ENCODE measurements around the gene URM1. TPM values are rescaled to one million over a fixed set of nuclear protein-coding genes. Genes with fewer than 3 reads are reported as not detected.

URM1 gene
- total RNA-seq, 1 donor from 2014 or later: 62.6 TPM

DNA sequence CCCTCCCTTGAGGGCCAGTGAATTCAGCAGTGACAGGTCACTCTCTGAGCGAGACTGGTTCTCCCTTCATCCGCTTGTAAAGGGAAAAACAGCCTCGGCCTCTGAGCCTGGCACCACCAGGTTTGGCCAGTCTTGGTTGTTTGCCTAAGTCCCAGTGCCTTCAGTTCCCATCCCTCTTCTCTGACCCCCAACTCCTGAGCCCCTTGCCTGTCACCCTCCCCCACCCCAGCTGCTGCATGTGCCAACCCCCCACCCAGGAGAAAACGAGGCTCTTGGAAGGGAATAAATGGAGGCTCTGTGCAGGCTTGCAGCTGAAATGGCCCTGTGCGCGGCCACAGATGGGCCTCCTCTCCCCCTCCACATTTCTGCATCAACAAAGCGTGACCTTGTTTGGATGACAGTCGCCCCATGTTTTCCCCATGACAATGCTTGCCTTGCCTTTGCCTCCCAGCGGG lies 3.1 kb downstream of the URM1 start:
- Mint-ChIP-seq H3K36me3 (ENCODE audit: unreplicated experiment) (no peaks in the 10 kb centered on the region), H3K9me3 (ENCODE audit: unreplicated experiment) (peaks cover 7% of the 10 kb centered on the region), H3K4me1 (ENCODE audit: low read depth, unreplicated experiment) (peaks cover 16% of the 10 kb centered on the region), H3K27me3 (ENCODE audit: unreplicated experiment) (peaks cover 12% of the 10 kb centered on the region), H3K27ac (ENCODE audit: unreplicated experiment) (no peak overlapping the region), H3K4me3 (ENCODE audit: unreplicated experiment) (no peak overlapping the region)
- TF ChIP-seq, protein P1, sequence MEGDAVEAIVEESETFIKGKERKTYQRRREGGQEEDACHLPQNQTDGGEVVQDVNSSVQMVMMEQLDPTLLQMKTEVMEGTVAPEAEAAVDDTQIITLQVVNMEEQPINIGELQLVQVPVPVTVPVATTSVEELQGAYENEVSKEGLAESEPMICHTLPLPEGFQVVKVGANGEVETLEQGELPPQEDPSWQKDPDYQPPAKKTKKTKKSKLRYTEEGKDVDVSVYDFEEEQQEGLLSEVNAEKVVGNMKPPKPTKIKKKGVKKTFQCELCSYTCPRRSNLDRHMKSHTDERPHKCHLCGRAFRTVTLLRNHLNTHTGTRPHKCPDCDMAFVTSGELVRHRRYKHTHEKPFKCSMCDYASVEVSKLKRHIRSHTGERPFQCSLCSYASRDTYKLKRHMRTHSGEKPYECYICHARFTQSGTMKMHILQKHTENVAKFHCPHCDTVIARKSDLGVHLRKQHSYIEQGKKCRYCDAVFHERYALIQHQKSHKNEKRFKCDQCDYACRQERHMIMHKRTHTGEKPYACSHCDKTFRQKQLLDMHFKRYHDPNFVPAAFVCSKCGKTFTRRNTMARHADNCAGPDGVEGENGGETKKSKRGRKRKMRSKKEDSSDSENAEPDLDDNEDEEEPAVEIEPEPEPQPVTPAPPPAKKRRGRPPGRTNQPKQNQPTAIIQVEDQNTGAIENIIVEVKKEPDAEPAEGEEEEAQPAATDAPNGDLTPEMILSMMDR (IDR thresholded peaks at IDR 0.05; ENCODE audit: partially characterized antibody, unreplicated experiment): no peak
- no peak for DNase-seq

DNA sequence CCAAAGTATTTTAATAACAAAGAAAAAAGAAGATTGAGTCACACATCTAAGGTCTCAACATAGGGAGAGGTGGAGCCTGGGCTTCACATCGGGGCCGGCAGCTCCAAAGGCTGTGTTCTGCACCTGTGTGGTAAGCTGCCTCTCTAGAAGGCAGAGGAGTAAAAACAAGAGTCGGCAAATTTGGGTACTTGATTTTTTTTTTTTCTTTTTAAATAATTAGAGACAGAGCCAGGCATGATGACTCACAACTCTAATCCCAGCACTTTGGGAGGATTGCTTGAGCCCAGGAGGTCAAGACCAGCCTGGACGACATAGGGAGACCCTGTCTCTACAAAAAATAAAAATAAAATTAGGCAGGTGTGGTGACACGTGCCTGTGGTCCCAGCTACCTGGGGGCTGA lies 4.7 kb downstream of the URM1 start:
- Mint-ChIP-seq H3K36me3 (ENCODE audit: unreplicated experiment) (no peaks in the 10 kb centered on the region), H3K4me1 (ENCODE audit: low read depth, unreplicated experiment) (peaks cover 15% of the 10 kb centered on the region), H3K9me3 (ENCODE audit: unreplicated experiment) (peaks cover 3% of the 10 kb centered on the region), H3K27me3 (ENCODE audit: unreplicated experiment) (peaks cover 4% of the 10 kb centered on the region), H3K27ac (ENCODE audit: unreplicated experiment) (no peak overlapping the region), H3K4me3 (ENCODE audit: unreplicated experiment) (no peak overlapping the region)
- DNase-seq: no peak
- TF ChIP-seq, protein P1 (IDR thresholded peaks at IDR 0.05; ENCODE audit: partially characterized antibody, unreplicated experiment): no peak

DNA sequence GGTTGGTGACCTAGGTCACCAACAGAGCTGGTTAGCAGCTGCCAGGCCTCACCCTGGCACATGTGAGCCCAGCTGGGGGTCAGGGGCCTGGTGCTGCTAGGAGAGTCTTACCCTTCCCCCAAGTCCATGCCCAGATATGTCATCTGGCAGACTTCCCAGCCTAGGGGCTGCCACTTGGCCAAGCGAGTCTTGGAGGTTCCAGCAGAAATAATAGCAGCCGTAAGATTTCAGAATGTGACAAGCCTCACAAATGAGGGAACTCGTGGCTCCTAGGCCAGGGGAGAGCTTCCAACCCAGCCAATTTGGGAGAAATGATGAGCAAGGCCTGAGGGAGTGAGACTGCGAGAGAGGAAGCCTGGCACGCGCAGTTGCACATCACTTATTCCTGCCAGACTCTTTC lies 11.1 kb downstream of the URM1 start:
- H3K4me1 Mint-ChIP-seq (ENCODE audit: low read depth, unreplicated experiment): peaks cover 52% of the 10 kb centered on the region
- H3K36me3 Mint-ChIP-seq (ENCODE audit: unreplicated experiment): no peaks in the 10 kb centered on the region
- DNase-seq: no peak
- peaks cover 13% of the 10 kb centered on the region for H3K9me3 Mint-ChIP-seq (ENCODE audit: unreplicated experiment)
- peak overlapping the region; percentile 98 for H3K27ac Mint-ChIP-seq (ENCODE audit: unreplicated experiment)
- H3K4me3 Mint-ChIP-seq (ENCODE audit: unreplicated experiment): peak overlapping the region; percentile 20
- H3K27me3 Mint-ChIP-seq (ENCODE audit: unreplicated experiment): peaks cover 11% of the 10 kb centered on the region
- TF ChIP-seq, protein P1 (IDR thresholded peaks at IDR 0.05; ENCODE audit: partially characterized antibody, unreplicated experiment): no peak

DNA sequence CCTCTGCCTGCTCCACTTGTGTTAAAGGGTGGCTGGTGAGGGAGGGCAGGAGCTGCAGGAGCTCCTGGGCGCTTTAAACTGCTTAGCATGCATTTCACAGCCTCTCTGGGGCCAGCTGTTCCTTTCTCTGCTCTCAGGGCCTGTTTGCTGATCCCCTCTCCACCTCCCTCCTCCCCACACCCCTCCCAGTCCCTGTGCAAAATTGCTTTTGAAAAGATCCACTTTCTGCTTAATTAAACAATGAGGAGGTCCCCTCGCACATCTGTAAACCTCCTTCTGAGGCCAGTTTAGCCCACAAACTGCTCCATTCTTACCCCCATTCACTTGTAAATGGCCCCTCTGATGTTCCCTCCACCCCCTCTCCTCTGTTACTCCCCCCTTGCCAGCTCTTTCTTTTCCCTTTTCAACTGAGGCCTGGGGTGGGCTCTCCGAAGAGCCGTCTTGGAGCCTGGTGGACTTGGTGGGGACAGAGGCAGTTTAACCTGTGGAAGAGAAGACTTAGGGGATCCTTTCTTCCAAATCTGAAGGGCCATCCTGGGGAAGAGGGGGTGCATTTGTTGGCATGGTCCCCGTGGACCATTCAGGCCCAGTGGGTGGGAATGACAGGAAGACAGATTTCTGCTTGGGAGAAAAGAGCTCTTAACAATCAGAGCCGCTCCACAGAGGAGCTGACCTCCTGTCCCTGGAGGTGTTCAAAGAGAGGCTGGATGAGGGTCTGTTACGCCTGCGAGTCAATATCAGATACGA lies 12.0 kb downstream of the URM1 start:
- peaks cover 11% of the 10 kb centered on the region for H3K27me3 Mint-ChIP-seq (ENCODE audit: unreplicated experiment)

DNA sequence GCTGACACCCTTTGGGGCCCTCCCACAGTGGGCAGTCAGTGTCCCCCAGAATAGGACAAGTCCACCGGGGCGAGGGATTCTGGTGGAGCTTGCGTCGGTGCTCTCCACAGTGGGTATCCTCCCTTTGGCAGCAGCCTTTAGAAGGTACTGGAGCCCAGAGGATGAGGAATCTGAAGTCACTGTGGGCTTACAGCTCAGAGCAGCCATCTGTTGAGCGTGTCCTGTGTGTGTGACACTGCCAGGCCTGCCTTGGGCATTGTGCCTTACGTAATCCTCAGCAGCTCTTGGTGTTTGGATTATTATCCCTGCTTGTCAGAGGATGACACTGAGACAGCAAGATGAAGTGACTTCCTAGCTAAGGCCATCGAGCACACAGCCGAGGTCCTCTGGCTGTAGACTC lies 12.6 kb downstream of the URM1 start:
- H3K36me3 Mint-ChIP-seq (ENCODE audit: unreplicated experiment): no peaks in the 10 kb centered on the region

More for the DNA sequence above, 12.0 kb downstream of the URM1 start:
- H3K4me3 Mint-ChIP-seq (ENCODE audit: unreplicated experiment): peak overlapping the region; percentile 16
- peak overlapping the region; percentile 98 for H3K27ac Mint-ChIP-seq (ENCODE audit: unreplicated experiment)
- TF ChIP-seq, protein P1 (IDR thresholded peaks at IDR 0.05; ENCODE audit: partially characterized antibody, unreplicated experiment): no peak
- peak; percentile 64 for DNase-seq
- peaks cover 13% of the 10 kb centered on the region for H3K9me3 Mint-ChIP-seq (ENCODE audit: unreplicated experiment)
- H3K36me3 Mint-ChIP-seq (ENCODE audit: unreplicated experiment): no peaks in the 10 kb centered on the region
- H3K4me1 Mint-ChIP-seq (ENCODE audit: low read depth, unreplicated experiment): peaks cover 59% of the 10 kb centered on the region

More for the DNA sequence above, 12.6 kb downstream of the URM1 start:
- peaks cover 11% of the 10 kb centered on the region for H3K27me3 Mint-ChIP-seq (ENCODE audit: unreplicated experiment)
- H3K9me3 Mint-ChIP-seq (ENCODE audit: unreplicated experiment): peaks cover 12% of the 10 kb centered on the region
- DNase-seq: no peak
- peaks cover 62% of the 10 kb centered on the region for H3K4me1 Mint-ChIP-seq (ENCODE audit: low read depth, unreplicated experiment)
- peak overlapping the region; percentile 16 for H3K4me3 Mint-ChIP-seq (ENCODE audit: unreplicated experiment)
- H3K27ac Mint-ChIP-seq (ENCODE audit: unreplicated experiment): peak overlapping the region; percentile 98
- TF ChIP-seq, protein P1 (IDR thresholded peaks at IDR 0.05; ENCODE audit: partially characterized antibody, unreplicated experiment): no peak
